Measurements from ENCODE around the gene TCERG1L. TPM values are rescaled to one million over a fixed set of nuclear protein-coding genes. Genes with fewer than 3 reads are reported as not detected.

TCERG1L gene
- total RNA-seq, 2 donors from 2014 or later = 0.45 to 0.68 TPM

DNA sequence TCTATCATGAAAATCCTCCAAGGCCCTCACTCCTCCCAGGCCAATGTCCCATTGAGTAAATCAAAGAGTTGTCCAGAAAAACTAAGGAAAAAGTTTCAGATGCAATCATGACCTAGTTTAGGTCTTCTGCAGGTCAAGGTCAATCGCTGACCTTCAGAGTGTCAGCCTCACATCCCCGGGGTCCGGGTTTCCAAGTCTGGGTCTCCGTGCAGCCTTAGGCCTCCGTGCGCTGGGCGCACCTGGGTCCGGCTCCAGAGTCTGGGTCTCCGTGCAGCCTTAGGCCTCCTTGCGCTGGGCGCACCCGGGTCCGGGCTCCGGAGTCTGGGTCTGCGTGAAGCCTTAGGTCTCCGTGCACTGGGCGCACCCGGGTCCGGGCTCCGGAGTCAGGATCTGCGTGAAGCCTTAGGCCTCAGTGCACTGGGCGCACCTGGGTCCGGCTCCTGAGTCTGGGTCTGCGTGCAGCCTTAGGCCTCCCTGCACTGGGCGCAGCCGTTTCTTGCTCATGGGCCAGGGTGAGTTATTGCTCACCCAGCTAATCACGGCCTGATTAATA lies 236.2 kb downstream of the TCERG1L start:
- no peak for ATAC-seq
- H3K36me3 Mint-ChIP-seq = no peaks in the 10 kb centered on the region
- H3K9me3 Mint-ChIP-seq = no peaks in the 10 kb centered on the region
- no peak for DNase-seq (ENCODE audit: low spot score in 2 of 2)
- no peak overlapping the region for H3K27ac Mint-ChIP-seq

DNA sequence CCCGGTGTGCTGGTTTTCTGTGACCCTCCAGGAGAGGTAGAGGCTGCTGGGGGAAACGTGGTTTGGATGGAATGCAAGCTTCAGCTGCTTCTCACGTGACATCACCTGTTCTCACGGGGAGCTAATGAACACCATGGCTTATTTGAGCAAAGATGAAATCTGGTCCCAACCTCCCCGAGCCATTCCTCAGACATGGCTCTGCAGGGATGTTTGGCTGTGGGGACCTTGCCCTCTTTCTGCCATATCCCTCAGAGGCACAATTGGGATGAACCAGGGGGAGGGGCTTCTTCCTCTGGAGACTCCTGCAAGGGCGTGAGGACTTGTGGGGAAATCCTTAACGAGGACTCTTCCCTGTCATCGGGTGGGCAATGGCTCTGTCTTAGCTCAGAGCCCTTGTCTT lies 236.8 kb downstream of the TCERG1L start:
- no peaks in the 10 kb centered on the region for H3K36me3 Mint-ChIP-seq
- ATAC-seq = no peak

GRCh38 chr10:131073469-131074035 lies 238.0 kb downstream of the TCERG1L start:
- H3K9me3 Mint-ChIP-seq = no peaks in the 10 kb centered on the region
- DNase-seq (ENCODE audit: low spot score in 2 of 2) = no peak
- no peak overlapping the region for H3K27ac Mint-ChIP-seq
- no peak for ATAC-seq
- H3K36me3 Mint-ChIP-seq = no peaks in the 10 kb centered on the region

More for the DNA sequence above, 236.8 kb downstream of the TCERG1L start:
- no peaks in the 10 kb centered on the region for H3K9me3 Mint-ChIP-seq
- no peak overlapping the region for H3K27ac Mint-ChIP-seq
- no peak for DNase-seq (ENCODE audit: low spot score in 2 of 2)

GRCh38 chr10:131072651-131073468 lies 238.7 kb downstream of the TCERG1L start:
- Mint-ChIP-seq H3K27ac (no peak overlapping the region), H3K9me3 (no peaks in the 10 kb centered on the region), H3K36me3 (no peaks in the 10 kb centered on the region)
- no peak for DNase-seq (ENCODE audit: low spot score in 2 of 2)
- no peak for ATAC-seq

DNA sequence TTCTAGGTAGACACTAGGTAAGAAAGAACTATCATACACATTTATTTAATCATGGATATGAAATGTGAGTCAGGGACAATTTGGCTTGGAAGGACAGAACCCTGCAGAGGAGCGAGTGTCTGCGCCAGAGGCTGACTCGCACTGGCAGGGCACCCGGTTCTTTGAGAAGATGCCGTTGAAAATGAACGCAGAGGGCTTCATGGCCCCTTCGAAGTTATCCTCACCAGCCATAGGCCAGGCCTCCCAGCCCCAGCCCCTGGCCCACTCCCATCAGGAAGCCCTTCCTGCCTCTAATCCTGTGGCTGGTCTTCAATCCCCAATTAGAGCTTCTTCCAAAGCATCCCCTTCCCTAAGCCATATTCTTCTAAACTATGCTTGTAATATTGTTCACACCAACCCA lies 239.8 kb downstream of the TCERG1L start:
- no peak for ATAC-seq
- Mint-ChIP-seq H3K9me3 (no peaks in the 10 kb centered on the region), H3K36me3 (no peaks in the 10 kb centered on the region), H3K27ac (no peak overlapping the region)
- DNase-seq (ENCODE audit: low spot score in 2 of 2) = no peak

DNA sequence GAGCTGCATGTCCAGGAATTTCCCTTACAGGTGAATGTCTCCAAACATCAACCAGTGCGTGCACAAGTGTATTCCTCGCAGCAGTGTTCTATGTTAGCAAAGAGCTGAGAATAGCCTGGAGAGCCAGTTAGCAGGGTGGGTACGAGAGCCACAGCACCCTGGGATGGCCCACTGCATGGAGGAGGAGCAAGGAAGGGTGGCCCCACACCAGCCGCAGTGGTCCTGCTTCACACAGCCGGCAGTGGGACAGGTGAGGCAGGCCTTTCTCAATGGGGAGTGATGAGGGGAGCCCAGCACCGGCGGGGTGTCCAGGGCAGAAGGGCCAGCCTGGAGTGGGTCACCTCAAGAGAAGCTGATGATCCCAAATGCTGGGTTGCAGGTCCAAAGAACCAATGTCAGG lies 240.7 kb downstream of the TCERG1L start:
- ATAC-seq = no peak
- DNase-seq (ENCODE audit: low spot score in 2 of 2) = no peak
- no peaks in the 10 kb centered on the region for H3K36me3 Mint-ChIP-seq
- no peaks in the 10 kb centered on the region for H3K9me3 Mint-ChIP-seq
- peak overlapping the region; percentile 32 to 42 for H3K27ac Mint-ChIP-seq

- Mint-ChIP-seq H3K36me3 (no peaks in the 10 kb centered on the region), H3K9me3 (no peaks in the 10 kb centered on the region), H3K27ac (no peak overlapping the region)
- ATAC-seq = no peak
- DNase-seq (ENCODE audit: low spot score in 2 of 2) = no peak
Observed at GRCh38 chr10:131068760-131069159, 242.8 kb downstream of the TCERG1L start.

GRCh38 chr10:131068311-131068710 lies 243.2 kb downstream of the TCERG1L start:
- ATAC-seq = no peak
- Mint-ChIP-seq H3K27ac (no peak overlapping the region), H3K36me3 (no peaks in the 10 kb centered on the region), H3K9me3 (no peaks in the 10 kb centered on the region)
- no peak for DNase-seq (ENCODE audit: low spot score in 2 of 2)

GRCh38 chr10:131067690-131068089 lies 243.8 kb downstream of the TCERG1L start:
- no peaks in the 10 kb centered on the region for H3K9me3 Mint-ChIP-seq
- no peaks in the 10 kb centered on the region for H3K36me3 Mint-ChIP-seq
- DNase-seq (ENCODE audit: low spot score in 2 of 2) (no peak), ATAC-seq (no peak)
- H3K27ac Mint-ChIP-seq = no peak overlapping the region

DNA sequence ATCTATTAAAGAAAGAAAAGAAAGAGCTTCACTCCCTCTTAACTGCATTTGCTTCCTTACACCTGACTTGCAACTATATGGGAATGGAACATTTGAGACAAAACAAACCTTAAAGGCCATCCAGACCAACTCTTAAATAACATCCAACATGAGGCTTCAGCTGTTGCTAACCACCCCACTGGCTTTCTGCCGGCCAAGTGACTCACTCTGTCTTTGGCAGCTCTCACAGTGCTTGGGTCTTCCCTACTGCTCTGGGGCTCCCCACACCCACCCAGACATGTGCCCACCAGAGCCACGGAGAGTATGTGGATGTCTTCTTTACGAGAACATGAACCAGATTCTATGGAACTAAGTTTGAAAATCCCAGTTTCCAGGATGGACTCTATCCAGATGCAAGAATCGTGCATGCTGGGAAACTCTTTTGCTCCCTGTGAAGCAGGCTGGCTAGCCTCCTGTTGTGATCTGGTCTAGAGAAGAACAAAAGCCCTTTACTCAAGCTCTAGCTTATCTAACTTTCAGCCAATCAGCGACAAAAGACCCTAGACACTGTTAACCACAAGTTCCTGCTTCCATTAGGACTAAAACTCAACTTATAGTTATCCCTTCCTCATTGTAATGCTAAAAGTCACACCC lies 245.7 kb downstream of the TCERG1L start:
- ATAC-seq = peak in 1 of 2 donors; percentile 39
- DNase-seq (ENCODE audit: low spot score in 2 of 2) = no peak
- H3K9me3 Mint-ChIP-seq = no peaks in the 10 kb centered on the region

DNA sequence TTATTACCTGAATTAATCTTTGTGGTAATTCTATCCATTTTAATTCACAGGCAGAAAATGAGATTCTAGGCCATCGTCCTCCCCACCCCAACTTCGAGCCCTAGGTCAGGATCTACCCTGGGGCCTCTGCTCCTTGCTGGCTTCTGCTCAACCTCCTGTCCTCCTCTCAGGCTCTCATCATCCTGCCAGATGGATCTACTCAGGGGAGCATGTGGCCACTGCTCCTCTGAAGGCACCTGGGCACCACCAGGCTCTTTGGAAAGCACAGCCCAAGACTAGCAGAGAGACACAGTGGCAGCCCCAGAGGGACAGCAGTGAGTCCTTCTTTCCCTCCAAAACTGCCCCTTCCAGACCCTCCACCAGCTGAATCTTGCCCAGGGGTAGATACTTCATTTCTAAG lies 248.2 kb downstream of the TCERG1L start:
- no peaks in the 10 kb centered on the region for H3K9me3 Mint-ChIP-seq
- no peak for DNase-seq (ENCODE audit: low spot score in 2 of 2)
- ATAC-seq = no peak
- H3K27ac Mint-ChIP-seq = peak overlapping the region in 1 of 2 donors; percentile 15
- H3K36me3 Mint-ChIP-seq = no peaks in the 10 kb centered on the region

More for the DNA sequence above, 245.7 kb downstream of the TCERG1L start:
- no peaks in the 10 kb centered on the region for H3K36me3 Mint-ChIP-seq
- H3K27ac Mint-ChIP-seq = peak overlapping the region in 1 of 2 donors; percentile 46

GRCh38 chr10:131062621-131063260 lies 248.8 kb downstream of the TCERG1L start:
- Mint-ChIP-seq H3K9me3 (no peaks in the 10 kb centered on the region), H3K27ac (no peak overlapping the region), H3K36me3 (no peaks in the 10 kb centered on the region)
- no peak for ATAC-seq
- no peak for DNase-seq (ENCODE audit: low spot score in 2 of 2)

DNA sequence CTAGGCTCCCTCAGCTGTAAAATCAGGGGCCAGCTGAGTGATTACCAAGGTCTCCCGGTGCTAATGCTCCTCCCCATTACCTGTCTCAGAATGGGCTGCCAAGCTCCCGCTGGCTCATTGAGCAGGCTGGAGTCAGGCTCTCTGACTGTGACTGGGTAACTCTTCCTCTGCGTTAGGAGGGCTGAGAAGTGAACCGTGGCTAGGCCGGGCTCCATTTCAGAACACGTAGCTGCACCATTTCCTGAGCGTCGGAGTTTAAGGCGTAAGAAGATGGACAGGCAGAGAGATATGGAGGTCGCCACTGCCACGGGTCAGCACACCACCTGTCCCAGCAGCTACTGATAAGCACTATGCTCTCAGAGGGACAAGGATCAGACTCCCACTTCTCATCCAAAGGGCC lies 250.3 kb downstream of the TCERG1L start:
- Mint-ChIP-seq H3K27ac (no peak overlapping the region), H3K9me3 (no peaks in the 10 kb centered on the region), H3K36me3 (no peaks in the 10 kb centered on the region)
- DNase-seq (ENCODE audit: low spot score in 2 of 2) = no peak
- no peak for ATAC-seq

DNA sequence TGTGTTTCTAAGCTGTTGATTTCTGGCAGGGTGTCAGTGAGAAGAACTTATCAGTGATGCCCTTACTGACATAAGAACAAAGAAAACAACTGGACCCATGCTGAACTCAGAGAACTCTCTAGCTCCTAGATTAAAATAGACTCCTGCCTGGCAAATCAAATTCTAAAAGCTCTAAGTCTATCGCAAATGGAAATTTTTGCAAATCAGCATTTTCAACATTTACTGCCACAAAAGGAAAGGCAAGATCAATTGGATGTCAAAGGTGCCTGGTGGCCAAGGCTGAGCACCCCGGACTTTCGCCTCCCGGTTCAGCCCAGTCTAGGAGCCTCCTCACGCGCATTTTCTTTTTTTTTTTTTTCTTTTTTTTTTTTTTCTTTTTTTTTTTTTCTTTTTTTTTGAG lies 251.6 kb downstream of the TCERG1L start:
- no peaks in the 10 kb centered on the region for H3K9me3 Mint-ChIP-seq
- ATAC-seq (no peak), DNase-seq (ENCODE audit: low spot score in 2 of 2) (no peak)
- H3K27ac Mint-ChIP-seq = no peak overlapping the region
- H3K36me3 Mint-ChIP-seq = no peaks in the 10 kb centered on the region

- Mint-ChIP-seq H3K9me3 (no peaks in the 10 kb centered on the region), H3K36me3 (no peaks in the 10 kb centered on the region), H3K27ac (no peak overlapping the region)
- no peak for DNase-seq (ENCODE audit: low spot score in 2 of 2)
- ATAC-seq = no peak
Observed at GRCh38 chr10:131058799-131059198, 252.7 kb downstream of the TCERG1L start.

DNA sequence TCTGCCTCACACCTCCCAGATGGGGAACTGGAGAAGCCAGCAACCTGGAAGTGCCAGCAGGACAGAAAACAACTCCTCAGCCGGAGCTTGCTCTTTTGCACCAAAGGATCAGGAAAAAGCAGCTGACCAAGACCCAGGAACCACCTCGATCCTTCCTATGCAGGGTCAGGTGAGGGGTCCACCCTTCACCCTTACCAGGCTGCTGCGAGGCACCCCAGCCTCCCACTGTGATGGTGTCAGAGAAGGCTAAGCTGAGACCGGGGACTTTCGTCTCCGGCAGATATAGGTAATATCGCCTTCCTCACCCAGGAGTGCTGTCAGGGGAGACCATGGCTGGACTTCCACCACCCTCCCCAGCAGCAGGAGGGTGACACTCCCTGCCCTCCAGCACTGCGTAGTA lies 254.7 kb downstream of the TCERG1L start:
- no peak for DNase-seq (ENCODE audit: low spot score in 2 of 2)
- Mint-ChIP-seq H3K27ac (no peak overlapping the region), H3K9me3 (no peaks in the 10 kb centered on the region), H3K36me3 (no peaks in the 10 kb centered on the region)
- no peak for ATAC-seq

GRCh38 chr10:131056091-131056579 lies 255.4 kb downstream of the TCERG1L start:
- Mint-ChIP-seq H3K9me3 (no peaks in the 10 kb centered on the region), H3K36me3 (no peaks in the 10 kb centered on the region), H3K27ac (no peak overlapping the region)
- DNase-seq (ENCODE audit: low spot score in 2 of 2) = no peak
- ATAC-seq = no peak
